A673 (cell line): ENCODE measurements around the gene VAMP1. TPM values are rescaled to one million over a fixed set of nuclear protein-coding genes. Genes with fewer than 3 reads are reported as not detected.
"Not testable (repeated sequence)": the region's sequence is repeated elsewhere in the genome, so short reads cannot be mapped to it uniquely, and the experiment has no call there.

Experiments used
- BruUV-seq: library from RNA; stranded (reverse); fragments of 400-500 nt; replicated peaks from 2 replicates; lab custom pipeline; 2021; lab: Mats Ljungman, UMichigan
- CTCF ChIA-PET: fragments of 300-600 bp; sonication (Branson Sonifier 250); formaldehyde crosslinking; loops from one replicate; lab custom pipeline; 2022; ENCODE audit warnings: antibody characterized with exemption; lab: Charles Lee
- POLR2A ChIA-PET: fragments of 300-600 bp; sonication (Branson Sonifier 250); formaldehyde crosslinking; loops from one replicate; lab custom pipeline; 2022; ENCODE audit warnings: antibody characterized with exemption; ENCODE audit not compliant: low non-redundant PET; lab: Charles Lee
- DNase-seq: peaks from one replicate; pipeline ENCODE4 v3.0.0-alpha.2; 2015; ENCODE audit warnings: low spot score
- H3K27ac ChIP-seq: fragments of 200-600 bp; sonication (generic); 2 replicates; pipeline ENCODE4 v1.5.1; 2016; ENCODE audit warnings: mixed run types, low read depth, mild to moderate bottlenecking, mixed read lengths, antibody characterized with exemption, low read length; ENCODE audit not compliant: poor library complexity, severe bottlenecking
- H3K27me3 ChIP-seq: fragments of 200-600 bp; sonication (generic); replicated peaks from 2 replicates; pipeline ENCODE4 v1.6.1; 2017; ENCODE audit warnings: mixed run types, low read depth, mild to moderate bottlenecking, mixed read lengths, antibody characterized with exemption, low read length; ENCODE audit not compliant: insufficient read depth, poor library complexity
- H3K36me3 ChIP-seq: fragments of 200-600 bp; sonication (generic); 2 replicates; pipeline ENCODE4 v1.6.1; 2016; ENCODE audit warnings: mixed run types, mild to moderate bottlenecking, mixed read lengths, antibody characterized with exemption, low read length; ENCODE audit not compliant: insufficient read depth, poor library complexity, severe bottlenecking
- H3K4me1 ChIP-seq: fragments of 200-600 bp; sonication (generic); 2 replicates; pipeline ENCODE4 v1.6.1; 2017; ENCODE audit warnings: mixed run types, mild to moderate bottlenecking, mixed read lengths, antibody characterized with exemption, low read length; ENCODE audit not compliant: insufficient read depth, poor library complexity, severe bottlenecking
- H3K4me3 ChIP-seq: fragments of 200-600 bp; sonication (generic); 2 replicates; pipeline ENCODE4 v1.5.1; 2016; ENCODE audit warnings: low read depth, mixed run types, mild to moderate bottlenecking, mixed read lengths, low read length; ENCODE audit not compliant: poor library complexity, severe bottlenecking
- H3K9me3 ChIP-seq: fragments of 200-600 bp; sonication (generic); 2 replicates; pipeline ENCODE4 v1.6.1; 2016; ENCODE audit warnings: mixed run types, low read depth, mild to moderate bottlenecking, mixed read lengths, antibody characterized with exemption, low read length; ENCODE audit not compliant: poor library complexity, severe bottlenecking
- EZH2 ChIP-seq: fragments of 200-600 bp; sonication (generic); IDR thresholded peaks from 2 replicates; pipeline ENCODE4 v1.6.1; 2017; ENCODE audit warnings: borderline replicate concordance, low read depth, mild to moderate bottlenecking, mixed read lengths, antibody characterized with exemption, low read length; ENCODE audit not compliant: poor library complexity, severe bottlenecking
- intact Hi-C: fragments of 100-400 bp; cut with micrococcal nuclease; formaldehyde crosslinking; loops from one replicate; pipeline ENCODE4 v1.10.0; 2022; ENCODE audit not compliant: unreplicated experiment
- total RNA-seq: library from RNA; stranded (reverse); gene quantifications from 2 replicates; pipeline ENCODE4 v1.2.3, GENCODE V29; 2021
- TF ChIP-seq, protein P1 (sequence below): fragments of 300-800, 200-600 bp; sonication (generic); conservative IDR thresholded peaks from 2 replicates; pipeline ENCODE4 v1.5.1; 2017; ENCODE audit warnings: low read depth, mild to moderate bottlenecking, antibody characterized with exemption, low read length, moderate library complexity, mixed read lengths

Gene VAMP1
- total RNA-seq, 1 experiment from 2014 or later = 10.9 TPM

- Histone ChIP-seq H3K27ac (no peak overlapping the region), H3K27me3 (no peaks in the 10 kb centered on the region), H3K4me3 (no peak overlapping the region), H3K4me1 (peaks cover 9% of the 10 kb centered on the region), H3K9me3 (no peaks in the 10 kb centered on the region), H3K36me3 (peaks cover 12% of the 10 kb centered on the region)
- intact Hi-C loops = no loop called here
- BruUV-seq = no TSS peak
- TF ChIP-seq, protein P1, sequence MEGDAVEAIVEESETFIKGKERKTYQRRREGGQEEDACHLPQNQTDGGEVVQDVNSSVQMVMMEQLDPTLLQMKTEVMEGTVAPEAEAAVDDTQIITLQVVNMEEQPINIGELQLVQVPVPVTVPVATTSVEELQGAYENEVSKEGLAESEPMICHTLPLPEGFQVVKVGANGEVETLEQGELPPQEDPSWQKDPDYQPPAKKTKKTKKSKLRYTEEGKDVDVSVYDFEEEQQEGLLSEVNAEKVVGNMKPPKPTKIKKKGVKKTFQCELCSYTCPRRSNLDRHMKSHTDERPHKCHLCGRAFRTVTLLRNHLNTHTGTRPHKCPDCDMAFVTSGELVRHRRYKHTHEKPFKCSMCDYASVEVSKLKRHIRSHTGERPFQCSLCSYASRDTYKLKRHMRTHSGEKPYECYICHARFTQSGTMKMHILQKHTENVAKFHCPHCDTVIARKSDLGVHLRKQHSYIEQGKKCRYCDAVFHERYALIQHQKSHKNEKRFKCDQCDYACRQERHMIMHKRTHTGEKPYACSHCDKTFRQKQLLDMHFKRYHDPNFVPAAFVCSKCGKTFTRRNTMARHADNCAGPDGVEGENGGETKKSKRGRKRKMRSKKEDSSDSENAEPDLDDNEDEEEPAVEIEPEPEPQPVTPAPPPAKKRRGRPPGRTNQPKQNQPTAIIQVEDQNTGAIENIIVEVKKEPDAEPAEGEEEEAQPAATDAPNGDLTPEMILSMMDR = no peak
- no peak for TF ChIP-seq EZH2
- DNase-seq = no peak
- ChIA-PET CTCF (no interaction called here), POLR2A (interaction anchor here (0.7 kb wide), 2 partner anchors 18 to 1950 kb away, joined by 3 to 9 read pairs; partner anchors contain the start of gene VAMP1)
These were observed 17.8 kb upstream of the VAMP1 start for GRCh38 chr12:6488240-6488639.

DNA sequence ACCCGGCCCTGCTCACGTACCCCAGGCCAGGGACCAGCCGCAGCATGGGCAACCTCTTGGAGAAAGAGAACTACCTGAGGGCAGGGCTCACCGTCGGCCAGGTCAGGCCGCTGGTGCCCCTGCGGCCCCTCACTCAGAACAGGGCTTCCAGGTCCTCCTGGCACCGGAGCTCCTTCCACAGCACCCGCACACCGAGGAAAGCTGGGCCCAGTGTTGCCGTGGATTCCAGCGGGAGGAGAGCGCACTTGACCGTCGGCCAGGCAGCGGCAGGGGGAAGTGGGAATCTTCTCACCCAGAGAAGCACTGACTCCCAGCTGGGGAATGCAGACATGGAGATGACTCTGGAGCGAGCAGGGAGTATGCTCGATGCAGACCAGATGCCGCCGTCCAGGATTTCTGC lies 7.9 kb upstream of the VAMP1 start:
- Histone ChIP-seq H3K9me3 (no peaks in the 10 kb centered on the region), H3K36me3 (no peaks in the 10 kb centered on the region), H3K27me3 (no peaks in the 10 kb centered on the region), H3K4me1 (no peaks in the 10 kb centered on the region), H3K4me3 (no peak overlapping the region), H3K27ac (no peak overlapping the region)
- no peak for TF ChIP-seq EZH2
- TF ChIP-seq, protein P1 = no peak
- intact Hi-C loops = no loop called here
- ChIA-PET CTCF (no interaction called here), POLR2A (no interaction called here)
- DNase-seq = no peak
- no TSS peak for BruUV-seq

DNA sequence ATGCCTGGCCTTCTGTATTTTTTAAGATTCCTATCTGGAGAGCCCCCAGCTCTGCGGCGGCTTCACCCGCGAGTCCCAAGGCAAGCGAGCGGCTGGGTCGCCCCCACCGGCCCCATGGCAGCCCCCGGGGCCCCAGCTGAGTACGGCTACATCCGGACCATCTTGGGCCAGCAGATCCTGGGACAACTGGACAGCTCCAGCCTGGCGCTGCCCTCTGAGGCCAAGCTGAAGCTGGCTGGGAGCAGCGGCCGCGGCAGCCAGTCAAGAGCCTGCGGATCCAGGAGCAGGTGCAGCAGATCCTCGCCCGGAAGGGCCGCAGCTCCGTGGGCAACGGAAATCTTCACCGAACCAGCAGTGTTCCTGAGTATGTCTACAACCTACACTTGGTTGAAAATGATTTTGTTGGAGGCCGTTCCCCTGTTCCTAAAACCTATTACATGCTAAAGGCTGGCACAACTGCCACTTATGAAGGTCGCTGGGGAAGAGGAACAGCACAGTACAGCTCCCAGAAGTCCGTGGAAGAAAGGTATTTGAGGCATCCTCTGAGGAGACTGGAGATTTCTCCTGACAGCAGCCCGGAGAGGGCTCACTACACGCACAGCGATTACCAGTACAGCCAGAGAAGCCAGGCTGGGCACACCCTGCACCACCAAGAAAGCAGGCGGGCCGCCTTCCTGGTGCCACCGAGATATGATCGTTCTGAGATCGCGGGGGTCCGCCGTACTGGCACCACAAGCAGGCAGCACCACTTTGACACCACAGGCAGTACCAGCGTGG lies 7.3 kb upstream of the VAMP1 start:
- H3K9me3 ChIP-seq, H3K4me1 ChIP-seq, intact Hi-C loops, H3K4me3 ChIP-seq, H3K27me3 ChIP-seq, DNase-seq, H3K36me3 ChIP-seq, BruUV-seq, CTCF ChIA-PET, POLR2A ChIA-PET, H3K27ac ChIP-seq: not testable (repeated sequence)

- no TSS peak for BruUV-seq
- H3K36me3 ChIP-seq = no peaks in the 10 kb centered on the region
- H3K27ac ChIP-seq = no peak overlapping the region
- POLR2A ChIA-PET = no interaction called here
- DNase-seq = no peak
- CTCF ChIA-PET = no interaction called here
- H3K4me1 ChIP-seq = no peaks in the 10 kb centered on the region
- no peaks in the 10 kb centered on the region for H3K9me3 ChIP-seq
- no peak overlapping the region for H3K4me3 ChIP-seq
- no peaks in the 10 kb centered on the region for H3K27me3 ChIP-seq
- intact Hi-C loops = no loop called here
- TF ChIP-seq EZH2 = no peak
- TF ChIP-seq, protein P1 = no peak
These were observed 6.0 kb upstream of the VAMP1 start for GRCh38 chr12:6476489-6476888.

DNA sequence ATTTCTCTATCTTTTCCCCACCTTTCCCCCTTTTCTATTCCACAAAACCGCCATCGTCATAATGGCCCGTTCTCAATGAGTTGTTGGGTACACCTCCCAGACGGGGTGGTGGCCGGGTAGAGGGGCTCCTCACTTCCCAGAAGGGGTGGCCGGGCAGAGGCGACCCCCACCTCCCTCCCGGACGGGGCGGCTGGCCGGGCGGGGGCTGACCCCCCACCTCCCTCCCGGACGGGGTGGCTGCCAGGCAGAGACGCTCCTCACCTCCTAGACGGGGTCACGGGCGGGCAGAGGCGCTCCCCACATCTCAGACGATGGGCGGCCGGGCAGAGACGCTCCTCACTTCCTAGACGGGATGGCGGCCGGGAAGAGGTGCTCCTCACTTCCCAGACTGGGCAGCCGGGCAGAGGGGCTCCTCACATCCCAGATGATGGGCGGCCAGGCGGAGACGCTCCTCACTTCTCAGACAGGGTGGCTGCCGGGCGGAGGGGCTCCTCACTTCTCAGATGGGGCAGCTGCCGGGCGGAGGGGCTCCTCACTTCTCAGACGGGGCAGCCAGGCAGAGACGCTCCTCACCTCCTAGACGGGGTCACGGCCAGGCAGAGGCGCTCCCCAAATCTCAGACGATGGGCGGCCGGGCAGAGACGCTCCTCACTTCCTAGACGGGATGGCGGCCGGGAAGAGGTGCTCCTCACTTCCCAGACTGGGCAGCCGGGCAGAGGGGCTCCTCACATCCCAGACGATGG lies 4.9 kb upstream of the VAMP1 start:
- H3K36me3 ChIP-seq, DNase-seq, H3K4me3 ChIP-seq, H3K27ac ChIP-seq, H3K4me1 ChIP-seq, POLR2A ChIA-PET, CTCF ChIA-PET, H3K9me3 ChIP-seq, intact Hi-C loops, H3K27me3 ChIP-seq, BruUV-seq: not testable (repeated sequence)
